ENCODE data around the gene MORN1. TPM values are rescaled to one million over a fixed set of nuclear protein-coding genes. Genes with fewer than 3 reads are reported as not detected.

Gene MORN1
- total and polyA plus RNA-seq, 2 donors (not counting 3 experiments of a cell fraction or from before 2014, with no cell fraction given) = 4.3 to 6.4 TPM

GRCh38 chr1:2340086-2340917 is 51.1 kb downstream of the MORN1 start:
- Histone ChIP-seq H3K36me3 (ENCODE audit: control insufficient read depth in 2 of 2, extremely low read depth in 1 of 2, insufficient read depth in 2 of 2, low read length in 2 of 2) (no peaks in the 10 kb centered on the region), H3K27ac (ENCODE audit: insufficient read depth, low read depth, low read length) (no peak overlapping the region), H3K9me1 (replicated peaks; ENCODE audit: control insufficient read depth, extremely low read depth, insufficient read depth, low read length) (no peaks in the 10 kb centered on the region), H3K4me3 (replicated peaks in 1 of 3; ENCODE audit: insufficient read depth in 1 of 3, low read depth in 1 of 3, low read length in 3 of 3) (no peak overlapping the region), H3K27me3 (ENCODE audit: control insufficient read depth in 2 of 2, insufficient read depth in 2 of 2, low read length in 2 of 2) (no peaks in the 10 kb centered on the region), H2AFZ (ENCODE audit: low read depth, low read length) (no peak overlapping the region), H3K9ac (replicated peaks; ENCODE audit: extremely low read depth, insufficient read depth, low read length) (no peak overlapping the region), H4K20me1 (replicated peaks; ENCODE audit: control insufficient read depth, extremely low read depth, insufficient read depth, low read length) (no peaks in the 10 kb centered on the region), H3K79me2 (ENCODE audit: control insufficient read depth, insufficient read depth, low read length) (no peaks in the 10 kb centered on the region), H3K4me1 (ENCODE audit: control insufficient read depth, extremely low read depth, insufficient read depth, low read length) (no peaks in the 10 kb centered on the region), H3K9me3 (replicated peaks; ENCODE audit: control insufficient read depth, insufficient read depth, low read length) (no peaks in the 10 kb centered on the region), H3K4me2 (ENCODE audit: insufficient read depth, low read length) (no peak overlapping the region)
- intact Hi-C loops (cut with micrococcal nuclease) = no loop called here
- dilution Hi-C loops (cut with MboI; ENCODE audit: extremely low pct_ligation_motif_present, low sequenced_read_pairs) = no loop called here
- no peak for TF ChIP-seq POLR2A (IDR thresholded peaks at IDR 0.05; ENCODE audit: low read depth, low read length)
- no peak for TF ChIP-seq FOS (IDR thresholded peaks at IDR 0.05; ENCODE audit: borderline replicate concordance, insufficient read depth, low read length)
- no peak for TF ChIP-seq JUN (IDR thresholded peaks at IDR 0.05; ENCODE audit: borderline replicate concordance, insufficient read depth, insufficient read length, low read depth)
- no peak for TF ChIP-seq MYC (IDR thresholded peaks at IDR 0.05; ENCODE audit: low read depth, low read length)
- TF ChIP-seq GATA2 (IDR thresholded peaks at IDR 0.05; ENCODE audit: insufficient read depth, insufficient read length, low read depth, low read length) = no peak
- no peak for TF ChIP-seq POLR2AphosphoS5 (IDR thresholded peaks at IDR 0.05; ENCODE audit: insufficient read depth, low read depth, low read length)
- no peak for TF ChIP-seq MAX (IDR thresholded peaks at IDR 0.05; ENCODE audit: insufficient read depth, insufficient read length)
- no peak for TF ChIP-seq EZH2 (IDR thresholded peaks at IDR 0.05; ENCODE audit: borderline replicate concordance, low read depth, low read length, severe bottlenecking)
- TF ChIP-seq, protein P1, sequence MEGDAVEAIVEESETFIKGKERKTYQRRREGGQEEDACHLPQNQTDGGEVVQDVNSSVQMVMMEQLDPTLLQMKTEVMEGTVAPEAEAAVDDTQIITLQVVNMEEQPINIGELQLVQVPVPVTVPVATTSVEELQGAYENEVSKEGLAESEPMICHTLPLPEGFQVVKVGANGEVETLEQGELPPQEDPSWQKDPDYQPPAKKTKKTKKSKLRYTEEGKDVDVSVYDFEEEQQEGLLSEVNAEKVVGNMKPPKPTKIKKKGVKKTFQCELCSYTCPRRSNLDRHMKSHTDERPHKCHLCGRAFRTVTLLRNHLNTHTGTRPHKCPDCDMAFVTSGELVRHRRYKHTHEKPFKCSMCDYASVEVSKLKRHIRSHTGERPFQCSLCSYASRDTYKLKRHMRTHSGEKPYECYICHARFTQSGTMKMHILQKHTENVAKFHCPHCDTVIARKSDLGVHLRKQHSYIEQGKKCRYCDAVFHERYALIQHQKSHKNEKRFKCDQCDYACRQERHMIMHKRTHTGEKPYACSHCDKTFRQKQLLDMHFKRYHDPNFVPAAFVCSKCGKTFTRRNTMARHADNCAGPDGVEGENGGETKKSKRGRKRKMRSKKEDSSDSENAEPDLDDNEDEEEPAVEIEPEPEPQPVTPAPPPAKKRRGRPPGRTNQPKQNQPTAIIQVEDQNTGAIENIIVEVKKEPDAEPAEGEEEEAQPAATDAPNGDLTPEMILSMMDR (IDR thresholded peaks at IDR 0.05; ENCODE audit: extremely low read depth in 1 of 2, insufficient read depth in 1 of 2, low read depth in 1 of 2, low read length in 2 of 2) = no peak
- DNase-seq (ENCODE audit: low read depth, low spot score) = no peak
- POLR2A ChIA-PET = no interaction called here
- no peak for FAIRE-seq
- CTCF ChIA-PET = no interaction called here
- BruUV-seq (replicated peaks) = no TSS peak
